ENCODE measurements around the gene PREX1.

The PREX1 gene

GRCh38 chr20:48850257-48850976 lies 22.6 kb upstream of the PREX1 start:
- H3K27me3 ChIP-seq (ENCODE audit: insufficient read depth, poor library complexity, severe bottlenecking), result no peaks in the 10 kb centered on the region
- DNase-seq (ENCODE audit: low read depth in 1 of 2, low spot score in 1 of 2), result no peak
- TF ChIP-seq GABPA (IDR thresholded peaks at IDR 0.05; ENCODE audit: low read depth) (no peak), CTCF (IDR thresholded peaks at IDR 0.05; ENCODE audit: insufficient read depth, low read length) (no peak)
- H3K4me3 ChIP-seq (replicated peaks; ENCODE audit: insufficient read depth, low read length), result no peak overlapping the region
- no peak overlapping the region for H3K27ac ChIP-seq (replicated peaks)

GRCh38 chr20:48849779-48850178 lies 22.0 kb upstream of the PREX1 start:
- TF ChIP-seq SPI1 (IDR thresholded peaks at IDR 0.05; ENCODE audit: borderline replicate concordance, low read depth), result no peak
- TF ChIP-seq POLR2AphosphoS5 (IDR thresholded peaks at IDR 0.05; ENCODE audit: low read depth), result no peak
- no peak for TF ChIP-seq GABPA (IDR thresholded peaks at IDR 0.05; ENCODE audit: low read depth)
- no peak for TF ChIP-seq REST (IDR thresholded peaks at IDR 0.05; ENCODE audit: insufficient replicate concordance, low read depth)
- no peak for TF ChIP-seq CTCF (IDR thresholded peaks at IDR 0.05; ENCODE audit: insufficient read depth, low read length)
- H3K27ac ChIP-seq (replicated peaks), result no peak overlapping the region
- H3K4me3 ChIP-seq (replicated peaks; ENCODE audit: insufficient read depth, low read length), result no peak overlapping the region
- H3K27me3 ChIP-seq (ENCODE audit: insufficient read depth, poor library complexity, severe bottlenecking), result no peaks in the 10 kb centered on the region
- no peak for DNase-seq (ENCODE audit: low read depth in 1 of 2, low spot score in 1 of 2)

GRCh38 chr20:48849299-48849698 lies 21.5 kb upstream of the PREX1 start:
- H3K27me3 ChIP-seq (ENCODE audit: insufficient read depth, poor library complexity, severe bottlenecking), result no peaks in the 10 kb centered on the region
- no peak overlapping the region for H3K4me3 ChIP-seq (replicated peaks; ENCODE audit: insufficient read depth, low read length)
- no peak for TF ChIP-seq SPI1 (IDR thresholded peaks at IDR 0.05; ENCODE audit: borderline replicate concordance, low read depth)
- no peak for TF ChIP-seq CTCF (IDR thresholded peaks at IDR 0.05; ENCODE audit: insufficient read depth, low read length)
- TF ChIP-seq REST (IDR thresholded peaks at IDR 0.05; ENCODE audit: insufficient replicate concordance, low read depth), result no peak
- TF ChIP-seq GABPA (IDR thresholded peaks at IDR 0.05; ENCODE audit: low read depth), result no peak
- no peak for TF ChIP-seq POLR2AphosphoS5 (IDR thresholded peaks at IDR 0.05; ENCODE audit: low read depth)
- no peak for DNase-seq (ENCODE audit: low read depth in 1 of 2, low spot score in 1 of 2)
- H3K27ac ChIP-seq (replicated peaks), result no peak overlapping the region

Measured in HL-60 (cell line).